Thyroid gland (tissue), 4 donors: ENCODE results near the gene ELOVL2.

ENCODE experiments used
- POLR2A ChIP-seq, 2 donors: fragments of 450-650 bp; IDR thresholded peaks; one replicate each; pipeline ENCODE4 v1.6.1; 2017; ENCODE audit warnings: antibody characterized with exemption in 2 of 2, mild to moderate bottlenecking in 2 of 2, moderate library complexity in 1 of 2
- TF ChIP-seq, protein P1 (sequence below), 6 experiments: fragments of 200-600 bp in 3 of 6; fragments of 450-650 bp in 3 of 6; sonication (generic) in 3 of 6; IDR thresholded peaks; one replicate each; pipeline ENCODE4 v1.5.1; 2016 to 2019; ENCODE audit warnings: antibody characterized with exemption in 6 of 6, mild to moderate bottlenecking in 2 of 6, inconsistent platforms in 1 of 6, moderate library complexity in 1 of 6

- TF ChIP-seq, protein P1, sequence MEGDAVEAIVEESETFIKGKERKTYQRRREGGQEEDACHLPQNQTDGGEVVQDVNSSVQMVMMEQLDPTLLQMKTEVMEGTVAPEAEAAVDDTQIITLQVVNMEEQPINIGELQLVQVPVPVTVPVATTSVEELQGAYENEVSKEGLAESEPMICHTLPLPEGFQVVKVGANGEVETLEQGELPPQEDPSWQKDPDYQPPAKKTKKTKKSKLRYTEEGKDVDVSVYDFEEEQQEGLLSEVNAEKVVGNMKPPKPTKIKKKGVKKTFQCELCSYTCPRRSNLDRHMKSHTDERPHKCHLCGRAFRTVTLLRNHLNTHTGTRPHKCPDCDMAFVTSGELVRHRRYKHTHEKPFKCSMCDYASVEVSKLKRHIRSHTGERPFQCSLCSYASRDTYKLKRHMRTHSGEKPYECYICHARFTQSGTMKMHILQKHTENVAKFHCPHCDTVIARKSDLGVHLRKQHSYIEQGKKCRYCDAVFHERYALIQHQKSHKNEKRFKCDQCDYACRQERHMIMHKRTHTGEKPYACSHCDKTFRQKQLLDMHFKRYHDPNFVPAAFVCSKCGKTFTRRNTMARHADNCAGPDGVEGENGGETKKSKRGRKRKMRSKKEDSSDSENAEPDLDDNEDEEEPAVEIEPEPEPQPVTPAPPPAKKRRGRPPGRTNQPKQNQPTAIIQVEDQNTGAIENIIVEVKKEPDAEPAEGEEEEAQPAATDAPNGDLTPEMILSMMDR (IDR thresholded peaks at IDR 0.05), result no peak
- no peak for TF ChIP-seq POLR2A (IDR thresholded peaks at IDR 0.05)
These were observed 87.3 kb downstream of the ELOVL2 start for GRCh38 chr6:10956776-10957175.
